BLaER1 treated with 17β-estradiol and CSF1 and Interleukin-3, amounts not matched to agents 10 nM and 100 nM (cell line): ENCODE results near the gene OAF.
A peak's percentile ranks its signal among the peaks of the same experiment; 100 is the strongest.

Experiments
- H3K27ac ChIP-seq, 11 experiments: shearing (Covaris generic); formaldehyde crosslinking; 2 replicates each; pipeline ENCODE4 v1.8.1; 2022
- H3K27me3 ChIP-seq, 11 experiments: shearing (Covaris generic); formaldehyde crosslinking; 2 replicates each; pipeline ENCODE4 v1.8.1; 2022
- H3K36me3 ChIP-seq, 11 experiments: shearing (Covaris generic); formaldehyde crosslinking; 2 replicates each; pipeline ENCODE4 v1.8.1; 2022
- H3K4me1 ChIP-seq, 10 experiments: shearing (Covaris generic); formaldehyde crosslinking; 2 replicates each; pipeline ENCODE4 v1.8.1; 2022
- H3K4me2 ChIP-seq, 11 experiments: shearing (Covaris generic); formaldehyde crosslinking; 2 replicates each; pipeline ENCODE4 v1.8.1; 2022
- H3K4me3 ChIP-seq, 10 experiments: shearing (Covaris generic); formaldehyde crosslinking; 2 replicates each; pipeline ENCODE4 v1.8.1; 2022
- H3K9ac ChIP-seq, 11 experiments: shearing (Covaris generic); formaldehyde crosslinking; 2 replicates each; pipeline ENCODE4 v1.8.1; 2022
- H3K9me3 ChIP-seq, 11 experiments: shearing (Covaris generic); formaldehyde crosslinking; replicated peaks in 1 of 11; 2 replicates each; pipeline ENCODE4 v1.8.1; 2022
- H4K20me1 ChIP-seq, 11 experiments: shearing (Covaris generic); formaldehyde crosslinking; 2 replicates each; pipeline ENCODE4 v1.8.1; 2022
- Cebpa-rat ChIP-seq, 11 experiments: shearing (Covaris generic); IDR thresholded peaks; 2 replicates each; pipeline ENCODE4 v1.8.1; 2022

OAF gene

GRCh38 chr11:120255519-120255866 is 44.7 kb downstream of the OAF start:
- H3K27me3 ChIP-seq: peaks cover 0 to 51% (median 14%) of the 10 kb centered on the region in 11 experiments; a peak in 17 of 22 replicates
- H3K36me3 ChIP-seq: no peaks in the 10 kb centered on the region
- peaks cover 0 to 22% (median 0%) of the 10 kb centered on the region in 11 experiments; a peak in 2 of 22 replicates for H4K20me1 ChIP-seq
- H3K4me1 ChIP-seq: peaks cover 0 to 9% (median 8%) of the 10 kb centered on the region in 10 experiments; a peak in 10 of 20 replicates
- no peak overlapping the region for H3K9ac ChIP-seq
- no peak for TF ChIP-seq Cebpa-rat (IDR thresholded peaks at IDR 0.05)
- no peak overlapping the region for H3K27ac ChIP-seq
- H3K9me3 ChIP-seq: no peaks in the 10 kb centered on the region
- peak overlapping the region in 8 of 11 experiments; percentile 7 to 55 (median 33); a peak in 8 of 22 replicates for H3K4me2 ChIP-seq
- H3K4me3 ChIP-seq: no peak overlapping the region

GRCh38 chr11:120256178-120256577 is 45.3 kb downstream of the OAF start:
- no peak overlapping the region for H3K27ac ChIP-seq
- H3K27me3 ChIP-seq: peaks cover 0 to 47% (median 14%) of the 10 kb centered on the region in 11 experiments; a peak in 17 of 22 replicates

GRCh38 chr11:120256779-120257178 is 45.9 kb downstream of the OAF start:
- no peaks in the 10 kb centered on the region for H3K9me3 ChIP-seq
- no peak for TF ChIP-seq Cebpa-rat (IDR thresholded peaks at IDR 0.05)
- no peak overlapping the region for H3K27ac ChIP-seq
- H3K27me3 ChIP-seq: peaks cover 0 to 43% (median 14%) of the 10 kb centered on the region in 11 experiments; a peak in 17 of 22 replicates
- no peaks in the 10 kb centered on the region for H3K36me3 ChIP-seq
- peaks cover 0 to 9% (median 8%) of the 10 kb centered on the region in 10 experiments; a peak in 10 of 20 replicates for H3K4me1 ChIP-seq
- no peak overlapping the region for H3K4me2 ChIP-seq
- H4K20me1 ChIP-seq: peaks cover 0 to 16% (median 0%) of the 10 kb centered on the region in 11 experiments; a peak in 2 of 22 replicates
- no peak overlapping the region for H3K9ac ChIP-seq
- no peak overlapping the region for H3K4me3 ChIP-seq

More at GRCh38 chr11:120256178-120256577, 45.3 kb downstream of the OAF start:
- H3K36me3 ChIP-seq: no peaks in the 10 kb centered on the region
- no peak overlapping the region for H3K9ac ChIP-seq
- H3K4me1 ChIP-seq: peaks cover 0 to 9% (median 8%) of the 10 kb centered on the region in 10 experiments; a peak in 10 of 20 replicates
- no peak overlapping the region for H3K4me2 ChIP-seq
- H3K4me3 ChIP-seq: no peak overlapping the region
- no peaks in the 10 kb centered on the region for H3K9me3 ChIP-seq
- H4K20me1 ChIP-seq: peaks cover 0 to 19% (median 0%) of the 10 kb centered on the region in 11 experiments; a peak in 2 of 22 replicates
- TF ChIP-seq Cebpa-rat (IDR thresholded peaks at IDR 0.05): no peak

GRCh38 chr11:120257346-120257745 is 46.5 kb downstream of the OAF start:
- peaks cover 0 to 16% (median 0%) of the 10 kb centered on the region in 11 experiments; a peak in 2 of 22 replicates for H4K20me1 ChIP-seq
- no peak for TF ChIP-seq Cebpa-rat (IDR thresholded peaks at IDR 0.05)
- no peaks in the 10 kb centered on the region for H3K36me3 ChIP-seq
- H3K27ac ChIP-seq: no peak overlapping the region
- H3K4me3 ChIP-seq: no peak overlapping the region
- peaks cover 0 to 9% (median 8%) of the 10 kb centered on the region in 10 experiments; a peak in 10 of 20 replicates for H3K4me1 ChIP-seq
- no peak overlapping the region for H3K9ac ChIP-seq
- H3K4me2 ChIP-seq: no peak overlapping the region
- H3K27me3 ChIP-seq: peaks cover 0 to 42% (median 14%) of the 10 kb centered on the region in 11 experiments; a peak in 17 of 22 replicates
- H3K9me3 ChIP-seq: no peaks in the 10 kb centered on the region

- Histone ChIP-seq H3K36me3 (no peaks in the 10 kb centered on the region), H3K27ac (no peak overlapping the region), H3K9ac (no peak overlapping the region), H3K27me3 (peaks cover 0 to 35% (median 14%) of the 10 kb centered on the region in 11 experiments; a peak in 17 of 22 replicates), H4K20me1 (peaks cover 0 to 16% (median 0%) of the 10 kb centered on the region in 11 experiments; a peak in 2 of 22 replicates), H3K4me1 (peaks cover 0 to 9% (median 8%) of the 10 kb centered on the region in 10 experiments; a peak in 10 of 20 replicates), H3K4me3 (no peak overlapping the region), H3K4me2 (no peak overlapping the region), H3K9me3 (no peaks in the 10 kb centered on the region)
- TF ChIP-seq Cebpa-rat (IDR thresholded peaks at IDR 0.05): no peak
Measured at GRCh38 chr11:120258661-120259060, 47.8 kb downstream of the OAF start.

- TF ChIP-seq Cebpa-rat (IDR thresholded peaks at IDR 0.05): no peak
- peaks cover 0 to 30% (median 14%) of the 10 kb centered on the region in 11 experiments; a peak in 17 of 22 replicates for H3K27me3 ChIP-seq
- no peaks in the 10 kb centered on the region for H3K36me3 ChIP-seq
- peaks cover 0 to 9% (median 8%) of the 10 kb centered on the region in 10 experiments; a peak in 10 of 20 replicates for H3K4me1 ChIP-seq
- peaks cover 0 to 14% (median 0%) of the 10 kb centered on the region in 11 experiments; a peak in 2 of 22 replicates for H4K20me1 ChIP-seq
- no peak overlapping the region for H3K4me3 ChIP-seq
- no peak overlapping the region for H3K27ac ChIP-seq
- H3K9ac ChIP-seq: no peak overlapping the region
- no peak overlapping the region for H3K4me2 ChIP-seq
- no peaks in the 10 kb centered on the region for H3K9me3 ChIP-seq
Measured at GRCh38 chr11:120259241-120259640, 48.4 kb downstream of the OAF start.

- Histone ChIP-seq H3K27ac (no peak overlapping the region), H3K36me3 (no peaks in the 10 kb centered on the region), H4K20me1 (peaks cover 0 to 8% (median 0%) of the 10 kb centered on the region in 11 experiments; a peak in 2 of 22 replicates), H3K9me3 (no peaks in the 10 kb centered on the region), H3K4me3 (no peak overlapping the region), H3K27me3 (peaks cover 0 to 22% (median 9%) of the 10 kb centered on the region in 11 experiments; a peak in 17 of 22 replicates), H3K4me2 (no peak overlapping the region), H3K9ac (no peak overlapping the region), H3K4me1 (peaks cover 0 to 5% (median 3%) of the 10 kb centered on the region in 10 experiments; a peak in 10 of 20 replicates)
- no peak for TF ChIP-seq Cebpa-rat (IDR thresholded peaks at IDR 0.05)
Measured at GRCh38 chr11:120259988-120260565, 49.2 kb downstream of the OAF start.

GRCh38 chr11:120260616-120261015 is 49.8 kb downstream of the OAF start:
- no peak for TF ChIP-seq Cebpa-rat (IDR thresholded peaks at IDR 0.05)
- Histone ChIP-seq H3K27me3 (peaks cover 0 to 16% (median 4%) of the 10 kb centered on the region in 11 experiments; a peak in 15 of 22 replicates), H3K36me3 (no peaks in the 10 kb centered on the region), H3K9ac (no peak overlapping the region), H3K27ac (no peak overlapping the region), H3K9me3 (no peaks in the 10 kb centered on the region), H3K4me3 (no peak overlapping the region), H3K4me1 (no peaks in the 10 kb centered on the region; a peak in 1 of 20 replicates), H3K4me2 (no peak overlapping the region), H4K20me1 (peaks cover 0 to 2% (median 0%) of the 10 kb centered on the region in 11 experiments; a peak in 2 of 22 replicates)

- Histone ChIP-seq H3K27ac (no peak overlapping the region), H3K27me3 (peaks cover 0 to 9% (median 0%) of the 10 kb centered on the region in 11 experiments; a peak in 4 of 22 replicates), H3K4me1 (no peaks in the 10 kb centered on the region), H3K9me3 (no peaks in the 10 kb centered on the region), H3K4me3 (no peak overlapping the region), H3K36me3 (no peaks in the 10 kb centered on the region), H3K9ac (no peak overlapping the region), H4K20me1 (no peaks in the 10 kb centered on the region), H3K4me2 (no peak overlapping the region)
- no peak for TF ChIP-seq Cebpa-rat (IDR thresholded peaks at IDR 0.05)
Measured at GRCh38 chr11:120261321-120261720, 50.5 kb downstream of the OAF start.
